Endothelial cell (in vitro differentiated cells): ENCODE data around the gene WNT4. TPM values are rescaled to one million over a fixed set of nuclear protein-coding genes. Genes with fewer than 3 reads are reported as not detected.

Experiments
- DNase-seq: peaks from one replicate; pipeline ENCODE4 v3.0.0; 2021; ENCODE audit warnings: low spot score
- H3K27ac Mint-ChIP-seq: one replicate; pipeline ENCODE4 v1.8.0; 2021; ENCODE audit warnings: mixed read lengths, inconsistent platforms; ENCODE audit not compliant: unreplicated experiment
- H3K27me3 Mint-ChIP-seq: one replicate; pipeline ENCODE4 v1.8.0; 2021; ENCODE audit warnings: mild to moderate bottlenecking, moderate library complexity, mixed read lengths, inconsistent platforms; ENCODE audit not compliant: unreplicated experiment
- H3K36me3 Mint-ChIP-seq: one replicate; pipeline ENCODE4 v1.8.0; 2021; ENCODE audit warnings: mild to moderate bottlenecking, low read depth, mixed read lengths, inconsistent platforms; ENCODE audit not compliant: unreplicated experiment
- H3K4me1 Mint-ChIP-seq: one replicate; pipeline ENCODE4 v1.8.0; 2021; ENCODE audit warnings: mild to moderate bottlenecking, mixed read lengths, inconsistent platforms; ENCODE audit not compliant: unreplicated experiment
- H3K4me3 Mint-ChIP-seq: one replicate; pipeline ENCODE4 v1.8.0; 2021; ENCODE audit warnings: mild to moderate bottlenecking, mixed read lengths, inconsistent platforms; ENCODE audit not compliant: unreplicated experiment
- H3K9me3 Mint-ChIP-seq: one replicate; pipeline ENCODE4 v1.8.0; 2021; ENCODE audit warnings: mixed read lengths, inconsistent platforms; ENCODE audit not compliant: unreplicated experiment
- CTCF ChIP-seq: fragments of 200-600 bp; sonication (generic); IDR thresholded peaks from one replicate; pipeline ENCODE4 v1.5.0; 2021; ENCODE audit warnings: antibody characterized with exemption; ENCODE audit not compliant: unreplicated experiment
- total RNA-seq: library from RNA; stranded (reverse); fragmentation: NEBNext Ultra II Directional; extraction: Animal tissue kit (Norgen Biotek cat#: 25700); gene quantifications from one replicate; pipeline ENCODE4 v1.2.1, GENCODE V29; 2021; ENCODE audit not compliant: unreplicated experiment

Gene WNT4
- total RNA-seq, 1 donor from 2014 or later: 0.77 TPM

- no peak for DNase-seq
- no peaks in the 10 kb centered on the region for H3K36me3 Mint-ChIP-seq
- no peaks in the 10 kb centered on the region for H3K9me3 Mint-ChIP-seq
- H3K27ac Mint-ChIP-seq: no peak overlapping the region
- H3K27me3 Mint-ChIP-seq: peaks cover 11% of the 10 kb centered on the region
- peaks cover 4% of the 10 kb centered on the region for H3K4me1 Mint-ChIP-seq
- no peak overlapping the region for H3K4me3 Mint-ChIP-seq
- TF ChIP-seq CTCF: no peak
Observed at GRCh38 chr1:22139066-22139594, 3.8 kb downstream of the WNT4 start.

GRCh38 chr1:22137004-22137720, 5.7 kb downstream of the WNT4 start:
- Mint-ChIP-seq H3K36me3 (no peaks in the 10 kb centered on the region), H3K4me1 (no peaks in the 10 kb centered on the region), H3K9me3 (no peaks in the 10 kb centered on the region), H3K27ac (no peak overlapping the region), H3K4me3 (no peak overlapping the region), H3K27me3 (peaks cover 13% of the 10 kb centered on the region)
- no peak for DNase-seq
- no peak for TF ChIP-seq CTCF

- DNase-seq: no peak
- no peak overlapping the region for H3K4me3 Mint-ChIP-seq
- TF ChIP-seq CTCF: no peak
- H3K27me3 Mint-ChIP-seq: peaks cover 4% of the 10 kb centered on the region
- H3K9me3 Mint-ChIP-seq: no peaks in the 10 kb centered on the region
- no peak overlapping the region for H3K27ac Mint-ChIP-seq
- H3K4me1 Mint-ChIP-seq: no peaks in the 10 kb centered on the region
- H3K36me3 Mint-ChIP-seq: no peaks in the 10 kb centered on the region
Observed at GRCh38 chr1:22133931-22134324, 9.0 kb downstream of the WNT4 start.

GRCh38 chr1:22133247-22133930, 9.5 kb downstream of the WNT4 start:
- Mint-ChIP-seq H3K36me3 (no peaks in the 10 kb centered on the region), H3K4me3 (no peak overlapping the region), H3K4me1 (no peaks in the 10 kb centered on the region), H3K27ac (no peak overlapping the region), H3K27me3 (peaks cover 4% of the 10 kb centered on the region), H3K9me3 (no peaks in the 10 kb centered on the region)
- TF ChIP-seq CTCF: no peak
- DNase-seq: no peak
